ENCODE results near the gene ALKBH2. TPM values are rescaled to one million over a fixed set of nuclear protein-coding genes. Genes with fewer than 3 reads are reported as not detected.

The ALKBH2 gene
- total and polyA plus RNA-seq, 2 donors = 15.5 to 25.9 TPM

GRCh38 chr12:109105176-109105575, 11.9 kb upstream of the ALKBH2 start:
- peaks cover 24 to 56% of the 10 kb centered on the region in 2 donors for H3K36me3 ChIP-seq (ENCODE audit: control insufficient read depth in 2 of 2, insufficient read depth in 2 of 2, low read length in 1 of 2)
- H3K9me3 ChIP-seq (ENCODE audit: control insufficient read depth in 2 of 2, insufficient read depth in 1 of 2, low read length in 1 of 2) = no peaks in the 10 kb centered on the region
- H3K27me3 ChIP-seq (ENCODE audit: control insufficient read depth in 2 of 2, insufficient read depth in 1 of 2, low read length in 1 of 2) = no peaks in the 10 kb centered on the region
- H3K4me3 ChIP-seq (ENCODE audit: low read length in 2 of 2) = no peak overlapping the region
- no peaks in the 10 kb centered on the region for H3K4me1 ChIP-seq (ENCODE audit: control insufficient read depth in 2 of 2, insufficient read depth in 2 of 2, low read length in 2 of 2)
- DNase-seq (ENCODE audit: low read depth in 6 of 9, low spot score in 9 of 9) = no peak
- WGBS = 98% methylated on average over 5 of the region's 5 CpGs
- H3K27ac ChIP-seq (ENCODE audit: low read depth in 1 of 2, low read length in 1 of 2) = no peak overlapping the region

- H3K4me1 ChIP-seq (ENCODE audit: control insufficient read depth in 2 of 2, insufficient read depth in 2 of 2, low read length in 2 of 2) = peaks cover 7 to 12% of the 10 kb centered on the region in 2 donors
- 97% methylated on average over 3 of the region's 3 CpGs for WGBS
- no peaks in the 10 kb centered on the region for H3K27me3 ChIP-seq (ENCODE audit: control insufficient read depth in 2 of 2, insufficient read depth in 1 of 2, low read length in 1 of 2)
- no peak overlapping the region for H3K4me3 ChIP-seq (ENCODE audit: low read length in 2 of 2)
- peaks cover 24 to 51% of the 10 kb centered on the region in 2 donors for H3K36me3 ChIP-seq (ENCODE audit: control insufficient read depth in 2 of 2, insufficient read depth in 2 of 2, low read length in 1 of 2)
- H3K9me3 ChIP-seq (ENCODE audit: control insufficient read depth in 2 of 2, insufficient read depth in 1 of 2, low read length in 1 of 2) = no peaks in the 10 kb centered on the region
- H3K27ac ChIP-seq (ENCODE audit: low read depth in 1 of 2, low read length in 1 of 2) = no peak overlapping the region
- no peak for DNase-seq (ENCODE audit: low read depth in 6 of 9, low spot score in 9 of 9)
Observed at GRCh38 chr12:109102491-109102890, 9.2 kb upstream of the ALKBH2 start.

- DNase-seq (ENCODE audit: low read depth in 6 of 9, low spot score in 9 of 9) = no peak
- Histone ChIP-seq H3K27me3 (ENCODE audit: control insufficient read depth in 2 of 2, insufficient read depth in 1 of 2, low read length in 1 of 2) (no peaks in the 10 kb centered on the region), H3K36me3 (ENCODE audit: control insufficient read depth in 2 of 2, insufficient read depth in 2 of 2, low read length in 1 of 2) (peaks cover 19 to 48% of the 10 kb centered on the region in 2 donors), H3K4me3 (ENCODE audit: low read length in 2 of 2) (no peak overlapping the region), H3K27ac (ENCODE audit: low read depth in 1 of 2, low read length in 1 of 2) (no peak overlapping the region), H3K4me1 (ENCODE audit: control insufficient read depth in 2 of 2, insufficient read depth in 2 of 2, low read length in 2 of 2) (peaks cover 11 to 17% of the 10 kb centered on the region in 2 donors), H3K9me3 (ENCODE audit: control insufficient read depth in 2 of 2, insufficient read depth in 1 of 2, low read length in 1 of 2) (no peaks in the 10 kb centered on the region)
- WGBS = 99% methylated on average over 4 of the region's 4 CpGs
Observed at GRCh38 chr12:109100741-109101140, 7.5 kb upstream of the ALKBH2 start.

GRCh38 chr12:109099431-109100020, 6.3 kb upstream of the ALKBH2 start:
- Histone ChIP-seq H3K36me3 (ENCODE audit: control insufficient read depth in 2 of 2, insufficient read depth in 2 of 2, low read length in 1 of 2) (peaks cover 12 to 37% of the 10 kb centered on the region in 2 donors), H3K4me3 (ENCODE audit: low read length in 2 of 2) (no peak overlapping the region), H3K9me3 (ENCODE audit: control insufficient read depth in 2 of 2, insufficient read depth in 1 of 2, low read length in 1 of 2) (no peaks in the 10 kb centered on the region), H3K4me1 (ENCODE audit: control insufficient read depth in 2 of 2, insufficient read depth in 2 of 2, low read length in 2 of 2) (peaks cover 11 to 17% of the 10 kb centered on the region in 2 donors), H3K27me3 (ENCODE audit: control insufficient read depth in 2 of 2, insufficient read depth in 1 of 2, low read length in 1 of 2) (no peaks in the 10 kb centered on the region), H3K27ac (ENCODE audit: low read depth in 1 of 2, low read length in 1 of 2) (no peak overlapping the region)
- DNase-seq (ENCODE audit: low read depth in 6 of 9, low spot score in 9 of 9) = no peak
- WGBS = 80% methylated on average over 12 of the region's 12 CpGs

GRCh38 chr12:109098651-109099050, 5.4 kb upstream of the ALKBH2 start:
- WGBS = 21% methylated on average over 8 of the region's 8 CpGs
- peaks cover 10 to 32% of the 10 kb centered on the region in 2 donors for H3K36me3 ChIP-seq (ENCODE audit: control insufficient read depth in 2 of 2, insufficient read depth in 2 of 2, low read length in 1 of 2)
- no peaks in the 10 kb centered on the region for H3K9me3 ChIP-seq (ENCODE audit: control insufficient read depth in 2 of 2, insufficient read depth in 1 of 2, low read length in 1 of 2)
- no peaks in the 10 kb centered on the region for H3K27me3 ChIP-seq (ENCODE audit: control insufficient read depth in 2 of 2, insufficient read depth in 1 of 2, low read length in 1 of 2)
- peak overlapping the region; percentile 67 to 73 for H3K4me3 ChIP-seq (ENCODE audit: low read length in 2 of 2)
- no peak for DNase-seq (ENCODE audit: low read depth in 6 of 9, low spot score in 9 of 9)
- peak overlapping the region; percentile 60 to 75 for H3K27ac ChIP-seq (ENCODE audit: low read depth in 1 of 2, low read length in 1 of 2)
- H3K4me1 ChIP-seq (ENCODE audit: control insufficient read depth in 2 of 2, insufficient read depth in 2 of 2, low read length in 2 of 2) = peaks cover 11 to 19% of the 10 kb centered on the region in 2 donors

GRCh38 chr12:109098183-109098604, 4.9 kb upstream of the ALKBH2 start:
- H3K9me3 ChIP-seq (ENCODE audit: control insufficient read depth in 2 of 2, insufficient read depth in 1 of 2, low read length in 1 of 2) = peaks cover 0 to 1% of the 10 kb centered on the region in 2 donors
- peak overlapping the region; percentile 60 to 75 for H3K27ac ChIP-seq (ENCODE audit: low read depth in 1 of 2, low read length in 1 of 2)
- DNase-seq (ENCODE audit: low read depth in 6 of 9, low spot score in 9 of 9) = peak in 1 of 9 donors; percentile 7
- WGBS = under 1% methylated on average over 32 of the region's 32 CpGs
- no peaks in the 10 kb centered on the region for H3K27me3 ChIP-seq (ENCODE audit: control insufficient read depth in 2 of 2, insufficient read depth in 1 of 2, low read length in 1 of 2)
- H3K4me3 ChIP-seq (ENCODE audit: low read length in 2 of 2) = peak overlapping the region; percentile 67 to 73
- peaks cover 6 to 27% of the 10 kb centered on the region in 2 donors for H3K36me3 ChIP-seq (ENCODE audit: control insufficient read depth in 2 of 2, insufficient read depth in 2 of 2, low read length in 1 of 2)
- peaks cover 11 to 24% of the 10 kb centered on the region in 2 donors for H3K4me1 ChIP-seq (ENCODE audit: control insufficient read depth in 2 of 2, insufficient read depth in 2 of 2, low read length in 2 of 2)

- peak within 1 kb of the TSS; percentile 67 to 73 for H3K4me3 ChIP-seq (ENCODE audit: low read length in 2 of 2)
- H3K4me1 ChIP-seq (ENCODE audit: control insufficient read depth in 2 of 2, insufficient read depth in 2 of 2, low read length in 2 of 2) = peaks cover 14 to 30% of the 10 kb centered on the region in 2 donors
- peaks cover 3 to 23% of the 10 kb centered on the region in 2 donors for H3K36me3 ChIP-seq (ENCODE audit: control insufficient read depth in 2 of 2, insufficient read depth in 2 of 2, low read length in 1 of 2)
- H3K27ac ChIP-seq (ENCODE audit: low read depth in 1 of 2, low read length in 1 of 2) = peak within 1 kb of the TSS; percentile 60 to 75
- under 1% methylated on average over 71 of the region's 71 CpGs for WGBS
- peaks cover 0 to 3% of the 10 kb centered on the region in 2 donors for H3K9me3 ChIP-seq (ENCODE audit: control insufficient read depth in 2 of 2, insufficient read depth in 1 of 2, low read length in 1 of 2)
- peak; percentile 76 to 97 (median 93) for DNase-seq (ENCODE audit: low read depth in 6 of 9, low spot score in 9 of 9)
- no peaks in the 10 kb centered on the region for H3K27me3 ChIP-seq (ENCODE audit: control insufficient read depth in 2 of 2, insufficient read depth in 1 of 2, low read length in 1 of 2)
Observed at GRCh38 chr12:109097435-109098182, 4.3 kb upstream of the ALKBH2 start, which contains the start of gene UNG. UNG (plus strand) TSS chr12:109097597; CDS start chr12:109097680, 83 bp downstream.

GRCh38 chr12:109097140-109097434, 3.8 kb upstream of the ALKBH2 start:
- H3K9me3 ChIP-seq (ENCODE audit: control insufficient read depth in 2 of 2, insufficient read depth in 1 of 2, low read length in 1 of 2) = peaks cover 0 to 3% of the 10 kb centered on the region in 2 donors
- no peak for DNase-seq (ENCODE audit: low read depth in 6 of 9, low spot score in 9 of 9)
- no peaks in the 10 kb centered on the region for H3K27me3 ChIP-seq (ENCODE audit: control insufficient read depth in 2 of 2, insufficient read depth in 1 of 2, low read length in 1 of 2)
- H3K4me1 ChIP-seq (ENCODE audit: control insufficient read depth in 2 of 2, insufficient read depth in 2 of 2, low read length in 2 of 2) = peaks cover 18 to 35% of the 10 kb centered on the region in 2 donors
- H3K27ac ChIP-seq (ENCODE audit: low read depth in 1 of 2, low read length in 1 of 2) = no peak overlapping the region
- H3K4me3 ChIP-seq (ENCODE audit: low read length in 2 of 2) = peak overlapping the region; percentile 51 to 73
- H3K36me3 ChIP-seq (ENCODE audit: control insufficient read depth in 2 of 2, insufficient read depth in 2 of 2, low read length in 1 of 2) = peaks cover 3 to 18% of the 10 kb centered on the region in 2 donors
- 49% methylated on average over 11 of the region's 11 CpGs for WGBS

GRCh38 chr12:109092497-109093021, 713 bp downstream of the ALKBH2 start:
- no peaks in the 10 kb centered on the region for H3K27me3 ChIP-seq (ENCODE audit: control insufficient read depth in 2 of 2, insufficient read depth in 1 of 2, low read length in 1 of 2)
- 57% methylated on average over 6 of the region's 6 CpGs for WGBS
- H3K27ac ChIP-seq (ENCODE audit: low read depth in 1 of 2, low read length in 1 of 2) = no peak overlapping the region
- no peak for DNase-seq (ENCODE audit: low read depth in 6 of 9, low spot score in 9 of 9)
- H3K4me3 ChIP-seq (ENCODE audit: low read length in 2 of 2) = peak overlapping the region; percentile 38 to 53
- H3K36me3 ChIP-seq (ENCODE audit: control insufficient read depth in 2 of 2, insufficient read depth in 2 of 2, low read length in 1 of 2) = peaks cover 3 to 20% of the 10 kb centered on the region in 2 donors
- peaks cover 0 to 3% of the 10 kb centered on the region in 2 donors for H3K9me3 ChIP-seq (ENCODE audit: control insufficient read depth in 2 of 2, insufficient read depth in 1 of 2, low read length in 1 of 2)
- peaks cover 14 to 26% of the 10 kb centered on the region in 2 donors for H3K4me1 ChIP-seq (ENCODE audit: control insufficient read depth in 2 of 2, insufficient read depth in 2 of 2, low read length in 2 of 2)

Measured in thymus (tissue), 11 donors.